SU-DHL-6 (cell line): ENCODE results near the gene MRPL34.

Experiments used
- H2AFZ ChIP-seq: fragments of 200-600 bp; sonication (generic); 2 replicates; pipeline ENCODE4 v1.6.1; 2014; ENCODE audit warnings: low read depth, mild to moderate bottlenecking, moderate library complexity, mixed read lengths, antibody characterized with exemption, low read length; ENCODE audit not compliant: severe bottlenecking
- H3F3A ChIP-seq: fragments of 200-600 bp; shearing (Covaris generic); 2 replicates; pipeline ENCODE4 v1.6.0; 2016; ENCODE audit warnings: antibody characterized with exemption, mild to moderate bottlenecking; ENCODE audit not compliant: insufficient read depth
- H3K27ac ChIP-seq: fragments of 200-600 bp; sonication (generic); 2 replicates; pipeline ENCODE4 v1.5.1; 2016; ENCODE audit warnings: low read depth, mild to moderate bottlenecking, low read length, moderate library complexity, mixed read lengths
- H3K27me3 ChIP-seq: fragments of 200-600 bp; sonication (generic), shearing (Covaris generic); 2 replicates; pipeline ENCODE4 v1.6.0; 2014; ENCODE audit warnings: mild to moderate bottlenecking, low read length
- H3K36me3 ChIP-seq: fragments of 200-600 bp; sonication (generic); 2 replicates; pipeline ENCODE4 v1.6.1; 2014; ENCODE audit warnings: mild to moderate bottlenecking, low read length, mixed read lengths
- H3K4me2 ChIP-seq: fragments of 300-600, 200-600 bp; shearing (Covaris generic), sonication (generic); 2 replicates; pipeline ENCODE4 v1.6.0; 2014; ENCODE audit warnings: low read length, low read depth, mild to moderate bottlenecking; ENCODE audit not compliant: poor library complexity, severe bottlenecking
- H3K4me3 ChIP-seq: fragments of 200-600 bp; sonication (generic); 2 replicates; pipeline ENCODE4 v1.5.1; 2014; ENCODE audit warnings: antibody characterized with exemption, low read length, mild to moderate bottlenecking, mixed read lengths; ENCODE audit not compliant: insufficient read depth, poor library complexity, severe bottlenecking
- H3K79me2 ChIP-seq: fragments of 200-600 bp; sonication (generic); 2 replicates; pipeline ENCODE4 v1.6.1; 2014; ENCODE audit warnings: mild to moderate bottlenecking, low read length, moderate library complexity; ENCODE audit not compliant: insufficient read depth
- H3K9ac ChIP-seq: fragments of 200-600 bp; sonication (generic); 2 replicates; pipeline ENCODE4 v1.7.0; 2014; ENCODE audit warnings: mild to moderate bottlenecking, low read length
- H3K9me2 ChIP-seq: fragments of 200-600 bp; sonication (generic); replicated peaks from 2 replicates; pipeline ENCODE4 v1.6.1; 2014; ENCODE audit warnings: low read length; ENCODE audit not compliant: insufficient read depth
- H3K9me3 ChIP-seq: fragments of 200-600 bp; sonication (generic); 2 replicates; pipeline ENCODE4 v1.6.1; 2014; ENCODE audit warnings: low read length, mixed read lengths; ENCODE audit not compliant: insufficient read depth
- H4K20me1 ChIP-seq: fragments of 200-600 bp; sonication (generic); 2 replicates; pipeline ENCODE4 v1.6.1; 2014; ENCODE audit warnings: low read depth, mild to moderate bottlenecking, antibody characterized with exemption, low read length, moderate library complexity, mixed read lengths
- CTCF ChIP-seq: fragments of 200-600 bp; sonication (generic); IDR thresholded peaks from one replicate; pipeline ENCODE4 v1.5.1; 2017; ENCODE audit warnings: antibody characterized with exemption, mild to moderate bottlenecking, low read length, moderate library complexity; ENCODE audit not compliant: insufficient read depth, poor library complexity, severe bottlenecking
- EZH2phosphoT487 ChIP-seq: fragments of 200-600 bp; sonication (generic), shearing (Covaris generic); conservative IDR thresholded peaks from 2 replicates; pipeline ENCODE4 v1.6.1; 2018; ENCODE audit warnings: mild to moderate bottlenecking, antibody characterized with exemption, low read length, moderate library complexity, mixed read lengths

Gene MRPL34

GRCh38 chr19:17340871-17341357 is 35.2 kb downstream of the MRPL34 start:
- Histone ChIP-seq H3K27ac (no peak overlapping the region), H3K9me2 (no peaks in the 10 kb centered on the region), H3K4me2 (no peak overlapping the region), H3K36me3 (0 out of 2 replicates have a peak, but pooled peaks cover 4% of the 10 kb centered on the region), H3K4me3 (no peak overlapping the region), H3K79me2 (peaks cover 14% of the 10 kb centered on the region; the same call in 1 of the 2 replicates), H3F3A (peaks cover 8% of the 10 kb centered on the region), H3K27me3 (no peaks in the 10 kb centered on the region), H4K20me1 (no peaks in the 10 kb centered on the region), H3K9ac (no peak overlapping the region), H2AFZ (no peak overlapping the region), H3K9me3 (no peaks in the 10 kb centered on the region)
- TF ChIP-seq EZH2phosphoT487 (no peak), CTCF (no peak)

- H4K20me1 ChIP-seq: no peaks in the 10 kb centered on the region
- H2AFZ ChIP-seq: no peak overlapping the region
- H3K27ac ChIP-seq: no peak overlapping the region
- H3K4me2 ChIP-seq: no peak overlapping the region
- peaks cover 8% of the 10 kb centered on the region for H3F3A ChIP-seq
- TF ChIP-seq CTCF (no peak), EZH2phosphoT487 (no peak)
- H3K9ac ChIP-seq: no peak overlapping the region
- H3K36me3 ChIP-seq: 0 out of 2 replicates have a peak, but pooled peaks cover 4% of the 10 kb centered on the region
- no peaks in the 10 kb centered on the region for H3K27me3 ChIP-seq
- H3K9me3 ChIP-seq: no peaks in the 10 kb centered on the region
- no peaks in the 10 kb centered on the region for H3K9me2 ChIP-seq
- H3K79me2 ChIP-seq: peaks cover 14% of the 10 kb centered on the region; the same call in 1 of the 2 replicates
- H3K4me3 ChIP-seq: no peak overlapping the region
Measured at GRCh38 chr19:17341386-17341785, 35.7 kb downstream of the MRPL34 start.

- Histone ChIP-seq H3K9me2 (no peaks in the 10 kb centered on the region), H3K4me2 (no peak overlapping the region), H3K4me3 (no peak overlapping the region), H3F3A (peaks cover 8% of the 10 kb centered on the region), H3K27me3 (no peaks in the 10 kb centered on the region), H3K9ac (no peak overlapping the region), H2AFZ (no peak overlapping the region), H3K9me3 (no peaks in the 10 kb centered on the region), H3K36me3 (0 out of 2 replicates have a peak, but pooled peaks cover 4% of the 10 kb centered on the region), H3K79me2 (peaks cover 10% of the 10 kb centered on the region; the same call in 1 of the 2 replicates), H4K20me1 (no peaks in the 10 kb centered on the region), H3K27ac (no peak overlapping the region)
- no peak for TF ChIP-seq EZH2phosphoT487
- no peak for TF ChIP-seq CTCF
Measured at GRCh38 chr19:17341845-17342244, 36.2 kb downstream of the MRPL34 start.
